ENCODE measurements around the gene RMI2. TPM values are rescaled to one million over a fixed set of nuclear protein-coding genes. Genes with fewer than 3 reads are reported as not detected.

Gene RMI2
- total and polyA plus RNA-seq, 4 donors, result 0.28 to 8.5 (median 0.83) TPM

DNA sequence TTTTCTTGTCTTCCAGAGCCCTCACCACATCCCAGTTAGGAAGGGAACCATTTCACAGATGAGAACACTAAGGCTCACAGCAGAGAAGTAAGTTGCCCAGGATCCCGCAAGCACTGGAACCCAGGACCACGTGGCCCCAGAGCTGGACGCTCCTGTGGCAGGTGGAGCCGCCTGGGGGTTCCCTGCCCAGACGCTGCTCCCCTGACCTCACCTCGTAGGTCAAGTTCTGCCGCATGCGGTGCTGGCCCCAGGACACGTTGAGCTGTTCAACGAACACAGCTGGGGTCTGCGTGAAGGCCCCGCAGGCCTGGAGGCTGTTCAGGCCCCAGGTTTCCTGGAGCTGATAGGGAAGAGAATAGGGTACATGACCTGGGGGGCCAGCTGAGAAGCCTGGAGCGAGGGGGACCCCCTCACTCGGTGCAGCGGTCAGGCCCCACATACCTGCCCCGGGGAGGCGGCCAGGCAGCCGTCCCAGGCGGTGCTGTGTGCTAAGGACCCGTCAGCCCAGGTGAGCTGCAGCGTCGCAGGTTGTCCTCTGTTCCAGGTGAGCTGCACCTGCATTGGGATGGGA, 54.1 kb downstream of the RMI2 start:
- no peak for DNase-seq (ENCODE audit: low spot score)
- Histone ChIP-seq H3K9ac (ENCODE audit: low read depth in 1 of 2, low read length in 2 of 2) (no peak overlapping the region), H3K4me1 (ENCODE audit: control insufficient read depth in 4 of 4, insufficient read depth in 4 of 4, low read length in 3 of 4) (peaks cover 2 to 31% (median 23%) of the 10 kb centered on the region in 4 donors), H3K9me3 (ENCODE audit: control insufficient read depth in 4 of 4, low read length in 3 of 4) (no peaks in the 10 kb centered on the region), H3K27me3 (ENCODE audit: control insufficient read depth in 4 of 4, insufficient read depth in 4 of 4, low read length in 3 of 4) (no peaks in the 10 kb centered on the region), H3K27ac (ENCODE audit: low read depth in 1 of 2, low read length in 2 of 2) (no peak overlapping the region), H3K4me3 (ENCODE audit: low read depth in 1 of 3, low read length in 3 of 3) (no peak overlapping the region), H3K36me3 (ENCODE audit: control insufficient read depth in 4 of 4, insufficient read depth in 3 of 4, low read depth in 1 of 4, low read length in 3 of 4) (no peaks in the 10 kb centered on the region)
- 92% methylated on average over 22 of the region's 22 CpGs for WGBS
- TF ChIP-seq, protein P1, sequence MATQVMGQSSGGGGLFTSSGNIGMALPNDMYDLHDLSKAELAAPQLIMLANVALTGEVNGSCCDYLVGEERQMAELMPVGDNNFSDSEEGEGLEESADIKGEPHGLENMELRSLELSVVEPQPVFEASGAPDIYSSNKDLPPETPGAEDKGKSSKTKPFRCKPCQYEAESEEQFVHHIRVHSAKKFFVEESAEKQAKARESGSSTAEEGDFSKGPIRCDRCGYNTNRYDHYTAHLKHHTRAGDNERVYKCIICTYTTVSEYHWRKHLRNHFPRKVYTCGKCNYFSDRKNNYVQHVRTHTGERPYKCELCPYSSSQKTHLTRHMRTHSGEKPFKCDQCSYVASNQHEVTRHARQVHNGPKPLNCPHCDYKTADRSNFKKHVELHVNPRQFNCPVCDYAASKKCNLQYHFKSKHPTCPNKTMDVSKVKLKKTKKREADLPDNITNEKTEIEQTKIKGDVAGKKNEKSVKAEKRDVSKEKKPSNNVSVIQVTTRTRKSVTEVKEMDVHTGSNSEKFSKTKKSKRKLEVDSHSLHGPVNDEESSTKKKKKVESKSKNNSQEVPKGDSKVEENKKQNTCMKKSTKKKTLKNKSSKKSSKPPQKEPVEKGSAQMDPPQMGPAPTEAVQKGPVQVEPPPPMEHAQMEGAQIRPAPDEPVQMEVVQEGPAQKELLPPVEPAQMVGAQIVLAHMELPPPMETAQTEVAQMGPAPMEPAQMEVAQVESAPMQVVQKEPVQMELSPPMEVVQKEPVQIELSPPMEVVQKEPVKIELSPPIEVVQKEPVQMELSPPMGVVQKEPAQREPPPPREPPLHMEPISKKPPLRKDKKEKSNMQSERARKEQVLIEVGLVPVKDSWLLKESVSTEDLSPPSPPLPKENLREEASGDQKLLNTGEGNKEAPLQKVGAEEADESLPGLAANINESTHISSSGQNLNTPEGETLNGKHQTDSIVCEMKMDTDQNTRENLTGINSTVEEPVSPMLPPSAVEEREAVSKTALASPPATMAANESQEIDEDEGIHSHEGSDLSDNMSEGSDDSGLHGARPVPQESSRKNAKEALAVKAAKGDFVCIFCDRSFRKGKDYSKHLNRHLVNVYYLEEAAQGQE (IDR thresholded peaks at IDR 0.05), result no peak
- TF ChIP-seq JUND (IDR thresholded peaks at IDR 0.05) (no peak), FOXA1 (IDR thresholded peaks at IDR 0.05) (no peak), SP1 (IDR thresholded peaks at IDR 0.05) (no peak), ZBTB33 (IDR thresholded peaks at IDR 0.05) (no peak), CTCF (IDR thresholded peaks at IDR 0.05; ENCODE audit: low read depth, low read length, missing input control) (no peak), YY1 (IDR thresholded peaks at IDR 0.05) (no peak), ATF3 (IDR thresholded peaks at IDR 0.05) (no peak), FOXA2 (IDR thresholded peaks at IDR 0.05) (no peak), HNF4A (conservative IDR thresholded peaks at IDR 0.05) (no peak), TAF1 (conservative IDR thresholded peaks at IDR 0.05) (no peak), MAX (IDR thresholded peaks at IDR 0.05) (no peak), GABPA (IDR thresholded peaks at IDR 0.05 in 1 of 2, conservative IDR thresholded peaks at IDR 0.05 in 1 of 2) (no peak), EGR1 (IDR thresholded peaks at IDR 0.05; ENCODE audit: low read depth in 2 of 2) (no peak), RAD21 (IDR thresholded peaks at IDR 0.05) (no peak), NR2F2 (IDR thresholded peaks at IDR 0.05) (no peak)

All from liver (tissue), 9 donors.